Lower leg skin (tissue), 3 donors: Measurements from ENCODE around the gene PTPRC.

Experiments
- POLR2A ChIP-seq, 2 donors: fragments of 450-650 bp; IDR thresholded peaks; one replicate each; pipeline ENCODE4 v1.6.1; 2016 to 2017; ENCODE audit warnings: antibody characterized with exemption in 2 of 2, mild to moderate bottlenecking in 1 of 2, moderate library complexity in 1 of 2
- TF ChIP-seq, protein P1 (sequence below), 3 donors: fragments of 450-650 bp; IDR thresholded peaks; one replicate each; pipeline ENCODE4 v1.5.1; 2016; ENCODE audit warnings: antibody characterized with exemption in 3 of 3, mild to moderate bottlenecking in 3 of 3, moderate library complexity in 2 of 3

GRCh38 chr1:198597690-198598430 is 41.0 kb upstream of the PTPRC start:
- TF ChIP-seq, protein P1, sequence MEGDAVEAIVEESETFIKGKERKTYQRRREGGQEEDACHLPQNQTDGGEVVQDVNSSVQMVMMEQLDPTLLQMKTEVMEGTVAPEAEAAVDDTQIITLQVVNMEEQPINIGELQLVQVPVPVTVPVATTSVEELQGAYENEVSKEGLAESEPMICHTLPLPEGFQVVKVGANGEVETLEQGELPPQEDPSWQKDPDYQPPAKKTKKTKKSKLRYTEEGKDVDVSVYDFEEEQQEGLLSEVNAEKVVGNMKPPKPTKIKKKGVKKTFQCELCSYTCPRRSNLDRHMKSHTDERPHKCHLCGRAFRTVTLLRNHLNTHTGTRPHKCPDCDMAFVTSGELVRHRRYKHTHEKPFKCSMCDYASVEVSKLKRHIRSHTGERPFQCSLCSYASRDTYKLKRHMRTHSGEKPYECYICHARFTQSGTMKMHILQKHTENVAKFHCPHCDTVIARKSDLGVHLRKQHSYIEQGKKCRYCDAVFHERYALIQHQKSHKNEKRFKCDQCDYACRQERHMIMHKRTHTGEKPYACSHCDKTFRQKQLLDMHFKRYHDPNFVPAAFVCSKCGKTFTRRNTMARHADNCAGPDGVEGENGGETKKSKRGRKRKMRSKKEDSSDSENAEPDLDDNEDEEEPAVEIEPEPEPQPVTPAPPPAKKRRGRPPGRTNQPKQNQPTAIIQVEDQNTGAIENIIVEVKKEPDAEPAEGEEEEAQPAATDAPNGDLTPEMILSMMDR (IDR thresholded peaks at IDR 0.05) = no peak
- no peak for TF ChIP-seq POLR2A (IDR thresholded peaks at IDR 0.05)
